ENCODE data around the gene GEMIN4. TPM values are rescaled to one million over a fixed set of nuclear protein-coding genes. Genes with fewer than 3 reads are reported as not detected.

Gene GEMIN4
- 10 to 100 TPM; 11.0 to 21.3 TPM for total RNA-seq

DNA sequence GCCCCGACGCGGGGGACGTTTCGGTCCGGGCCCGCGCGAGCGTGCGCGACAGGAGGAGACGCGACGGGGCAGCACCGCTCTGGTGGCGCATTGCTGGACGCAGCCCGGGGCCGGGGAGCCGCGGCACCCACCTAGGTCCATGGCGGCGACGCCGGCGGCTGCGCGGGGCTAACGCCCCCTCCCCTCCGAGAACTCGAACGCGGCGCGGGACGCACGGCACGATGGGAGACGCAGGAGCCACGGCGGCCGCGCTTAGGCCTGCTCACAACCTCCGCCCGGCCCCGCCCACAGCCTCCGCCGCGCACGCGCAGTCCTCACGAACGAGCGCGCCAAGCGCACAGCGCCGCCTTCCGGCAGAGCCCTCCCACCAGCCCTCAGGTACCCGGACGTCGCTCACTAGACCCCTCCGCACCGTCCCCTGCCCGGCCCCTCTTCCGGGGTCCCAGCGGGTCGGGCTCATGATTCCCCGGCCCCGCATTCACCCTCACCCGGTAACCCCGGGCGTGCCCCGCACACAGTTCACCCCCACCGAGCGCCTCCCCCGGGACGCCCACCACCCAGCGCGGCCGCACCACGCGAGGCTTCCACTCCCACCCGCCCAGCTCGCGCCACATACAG, at the start of gene GEMIN4:
TSS of gene GEMIN4 (minus strand) at position 263 of the 618 bp plus-strand sequence. CDS start at position 141, 122 bp downstream.

DNA sequence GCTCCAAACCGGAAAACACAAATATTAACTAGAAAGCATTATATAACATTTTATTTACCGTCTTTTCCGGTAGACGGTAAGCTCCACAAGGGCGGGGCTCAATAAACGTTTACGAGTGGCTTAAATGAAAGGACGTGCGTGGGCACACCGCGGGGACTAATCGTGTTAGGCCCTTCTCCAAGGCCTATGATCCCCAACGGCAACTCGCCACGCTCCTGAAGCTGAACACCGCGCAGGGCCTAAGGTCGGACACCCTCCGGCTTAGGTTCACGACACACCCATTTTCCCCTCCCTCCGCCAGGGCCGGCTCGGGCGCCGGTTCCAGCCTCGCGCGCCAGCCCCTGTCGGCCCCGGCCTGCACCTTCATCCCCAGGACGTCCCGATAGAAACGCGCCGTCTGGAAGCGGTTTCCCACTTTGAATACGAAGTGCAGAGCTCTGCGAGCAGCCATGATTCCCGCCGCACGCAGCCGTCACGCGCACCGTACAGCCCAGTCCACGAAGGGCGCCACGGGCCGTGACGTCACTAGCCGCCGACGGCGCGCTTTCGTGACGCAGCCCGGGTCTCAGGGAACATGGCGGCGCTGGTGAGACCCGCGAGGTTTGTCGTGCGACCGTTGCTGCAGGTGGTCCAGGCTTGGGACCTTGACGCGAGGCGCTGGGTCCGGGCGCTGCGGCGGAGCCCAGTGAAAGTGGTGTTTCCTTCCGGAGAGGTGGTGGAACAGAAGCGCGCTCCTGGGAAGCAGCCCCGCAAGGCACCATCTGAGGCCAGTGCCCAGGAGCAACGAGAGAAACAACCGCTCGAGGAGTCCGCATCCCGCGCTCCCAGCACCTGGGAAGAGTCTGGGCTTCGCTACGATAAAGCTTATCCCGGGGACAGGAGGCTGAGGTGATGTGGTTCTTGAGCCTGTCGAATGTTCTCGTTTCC, 30.0 kb upstream of the GEMIN4 start, which contains the start of the genes GLOD4 and MRM3:
TSS of gene GLOD4 (minus strand) at position 476 of the 927 bp plus-strand sequence. CDS start at position 451, 25 bp downstream.
TSS of gene MRM3 (plus strand) at position 549 of the 927 bp plus-strand sequence. CDS start at position 575, 26 bp downstream.

DNA sequence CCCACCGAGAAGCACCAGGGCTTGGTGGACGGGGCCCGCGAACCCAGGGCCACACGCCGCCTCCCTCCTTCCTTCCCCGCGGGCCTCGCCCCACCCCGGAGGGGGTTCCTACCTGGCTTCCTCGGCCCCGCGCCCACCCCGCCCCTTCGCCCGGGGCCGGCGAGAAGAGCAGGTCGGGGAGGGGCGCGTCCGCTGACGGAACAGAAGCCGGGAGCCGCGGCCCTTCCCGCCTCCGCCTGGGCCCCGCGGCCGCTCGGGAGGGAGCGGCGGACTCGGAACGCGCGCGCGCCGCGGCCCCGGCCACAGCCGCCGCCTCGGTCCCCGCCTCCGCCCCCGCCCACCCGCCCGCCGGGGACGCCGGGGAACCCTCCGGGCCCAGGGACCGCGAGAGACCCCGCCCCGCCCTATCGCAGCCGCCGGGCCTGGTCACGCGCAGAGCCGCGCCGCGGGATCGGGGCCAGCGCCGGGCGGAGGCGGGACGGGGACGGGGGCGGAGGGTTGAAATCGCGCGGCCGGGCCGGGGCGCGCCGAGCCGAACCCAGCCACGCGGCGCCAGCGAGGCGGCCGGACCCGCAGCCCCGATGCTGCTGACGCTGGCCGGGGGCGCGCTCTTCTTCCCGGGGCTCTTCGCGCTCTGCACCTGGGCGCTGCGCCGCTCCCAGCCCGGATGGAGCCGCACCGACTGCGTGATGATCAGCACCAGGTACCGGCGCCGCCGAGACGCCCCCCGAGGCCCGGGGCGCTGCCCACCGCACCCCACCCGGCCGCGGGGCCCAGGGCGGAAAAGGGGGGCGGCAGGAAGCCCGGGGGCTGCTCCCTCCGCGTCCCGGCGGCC, 19.8 kb downstream of the GEMIN4 start, which contains the start of gene TLCD3A:
TSS of gene TLCD3A (plus strand) at position 530 of the 835 bp plus-strand sequence. CDS start at position 582, 52 bp downstream.

Other genes with a start within 250 kb of the GEMIN4 start
- 10 to 100 TPM; 34.1 to 37.6 TPM for gene VPS53, start 37.4 kb downstream of the GEMIN4 start, total RNA-seq
- gene TLCD3A, start 19.7 kb downstream of the GEMIN4 start, total RNA-seq, result 10 to 100 TPM; 13.8 to 36.0 TPM
- 10 to 100 TPM; 48.0 to 51.3 TPM for gene GLOD4, start 30.0 kb upstream of the GEMIN4 start, total RNA-seq
- gene MRM3, start 30.1 kb upstream of the GEMIN4 start, total RNA-seq, result 10 to 100 TPM; 17.2 to 39.0 TPM
- 10 to 100 TPM in 1 of 2 donors, 1 to 10 TPM in 1; 6.2 to 13.7 TPM for gene NXN, start 227.5 kb upstream of the GEMIN4 start, total RNA-seq
- 10 to 100 TPM; 13.8 to 17.0 TPM for gene TIMM22, start 244.9 kb upstream of the GEMIN4 start, total RNA-seq

Data from melanocyte of skin (primary cell).